CD4-positive, alpha-beta memory T cell (primary cell): ENCODE data around the gene EBP. TPM values are rescaled to one million over a fixed set of nuclear protein-coding genes. Genes with fewer than 3 reads are reported as not detected.
"Not testable (repeated sequence)": the region's sequence is repeated elsewhere in the genome, so short reads cannot be mapped to it uniquely, and the experiment has no call there.

Experiments
- CTCF ChIA-PET: fragments of 350-600 bp; sonication (Branson Sonifier 250); formaldehyde crosslinking; loops from one replicate; lab custom pipeline; 2021; ENCODE audit warnings: inconsistent platforms; ENCODE audit not compliant: partially characterized antibody; lab: Charles Lee
- POLR2A ChIA-PET: fragments of 350-600 bp; sonication (Branson Sonifier 250); formaldehyde crosslinking; loops from one replicate; lab custom pipeline; 2021; ENCODE audit not compliant: partially characterized antibody; lab: Charles Lee
- DNase-seq, 5 donors: peaks; one replicate each; pipeline versions ENCODE4 v3.0.0 to v3.0.0-alpha.2; 2020 to 2022; ENCODE audit warnings: mixed read lengths in 1 of 5
- H3K27ac ChIP-seq: one replicate; pipeline ENCODE4 v1.7.0; 2013; ENCODE audit warnings: low read depth, low read length
- H3K27me3 ChIP-seq: 2 replicates; pipeline ENCODE4 v1.7.0; 2013; ENCODE audit warnings: mild to moderate bottlenecking, low read length, moderate library complexity; ENCODE audit not compliant: insufficient read depth
- H3K36me3 ChIP-seq: 2 replicates; pipeline ENCODE4 v1.7.0; 2013; ENCODE audit warnings: mild to moderate bottlenecking, low read length, moderate library complexity; ENCODE audit not compliant: insufficient read depth
- H3K4me1 ChIP-seq: 2 replicates; pipeline ENCODE4 v1.7.0; 2013; ENCODE audit warnings: mild to moderate bottlenecking, low read length, moderate library complexity; ENCODE audit not compliant: insufficient read depth
- H3K4me3 ChIP-seq, 2 donors: one replicate each; pipeline ENCODE4 v1.7.0; 2013; ENCODE audit warnings: low read length in 2 of 2, mild to moderate bottlenecking in 1 of 2
- H3K9me3 ChIP-seq, 2 donors: one replicate each; pipeline ENCODE4 v1.7.0; 2013; ENCODE audit warnings: low read length in 2 of 2, control low read depth in 1 of 2; ENCODE audit not compliant: control insufficient read depth in 1 of 2
- H3K27ac Mint-ChIP-seq, 7 donors: one replicate each; pipeline ENCODE4 v1.8.0; 2020 to 2021; ENCODE audit warnings: mixed read lengths in 7 of 7, mild to moderate bottlenecking in 6 of 7, inconsistent platforms in 3 of 7, moderate library complexity in 3 of 7
- H3K27me3 Mint-ChIP-seq, 2 donors: one replicate each; pipeline ENCODE4 v1.8.0; 2020 to 2021; ENCODE audit warnings: mixed read lengths in 2 of 2
- H3K36me3 Mint-ChIP-seq, 2 donors: one replicate each; pipeline ENCODE4 v1.8.0; 2020 to 2021; ENCODE audit warnings: mixed read lengths in 2 of 2, inconsistent platforms in 1 of 2, mild to moderate bottlenecking in 1 of 2
- H3K4me1 Mint-ChIP-seq, 4 donors: one replicate each; pipeline ENCODE4 v1.8.0; 2020 to 2021; ENCODE audit warnings: mixed read lengths in 4 of 4, mild to moderate bottlenecking in 1 of 4
- H3K4me3 Mint-ChIP-seq, 8 donors: one replicate each; pipeline ENCODE4 v1.8.0; 2020 to 2021; ENCODE audit warnings: mixed read lengths in 8 of 8, mild to moderate bottlenecking in 7 of 8, moderate library complexity in 6 of 8, inconsistent platforms in 3 of 8
- H3K9me3 Mint-ChIP-seq, 8 donors: one replicate each; pipeline ENCODE4 v1.8.0; 2020 to 2021; ENCODE audit warnings: mixed read lengths in 8 of 8, mild to moderate bottlenecking in 5 of 8, inconsistent platforms in 3 of 8, moderate library complexity in 1 of 8
- intact Hi-C: fragments of 100-400 bp; cut with micrococcal nuclease; formaldehyde crosslinking; loops from one replicate; pipeline ENCODE4 v1.15.1; 2023
- polyA plus RNA-seq, 2 donors: library from polyadenylated mRNA; unstranded; fragments of 300-500 nt; fragmentation: Illumina TruSeq; gene quantifications; one replicate each; pipeline ENCODE4 v1.2.3, GENCODE V29; 2021
- total RNA-seq, 2 experiments: library from RNA; stranded (reverse); gene quantifications; one replicate each; pipeline ENCODE4 v1.2.3, GENCODE V29; 2021

EBP gene
- total and polyA plus RNA-seq, 4 experiments from 2014 or later: 32.1 to 130 (median 58.2) TPM

DNA sequence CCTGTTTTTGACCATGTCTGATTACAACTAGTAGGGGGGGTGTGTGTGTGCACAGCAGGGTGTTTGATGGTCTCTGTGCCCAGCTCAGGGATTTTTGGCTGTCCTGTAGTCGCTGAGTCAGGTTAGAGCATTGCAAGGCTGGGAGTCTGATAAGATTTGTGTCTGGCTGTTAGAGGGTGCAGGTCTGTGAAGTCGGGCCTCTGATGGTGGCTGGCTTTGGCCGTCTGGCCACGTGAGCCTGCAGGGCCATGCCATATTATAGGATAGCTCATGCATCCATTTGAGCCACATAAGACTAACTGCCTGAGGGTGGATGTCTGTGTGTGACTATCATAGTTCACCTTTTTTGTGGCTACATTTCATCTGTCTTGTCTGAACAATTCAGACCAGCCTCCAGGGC is 7.9 kb upstream of the EBP start:
- Mint-ChIP-seq H3K4me3 (no peak overlapping the region), H3K27ac (no peak overlapping the region), H3K27me3 (no peaks in the 10 kb centered on the region), H3K36me3 (peaks cover 7 to 29% of the 10 kb centered on the region in 2 donors), H3K4me1 (peaks cover 10 to 28% (median 16%) of the 10 kb centered on the region in 4 donors), H3K9me3 (peaks cover 0 to 4% (median 0%) of the 10 kb centered on the region in 8 donors)
- no peak overlapping the region for H3K4me3 ChIP-seq
- H3K27ac ChIP-seq: no peak overlapping the region
- no peak for DNase-seq
- no peaks in the 10 kb centered on the region for H3K9me3 ChIP-seq
- intact Hi-C loops: no loop called here
- peaks cover 21% of the 10 kb centered on the region for H3K4me1 ChIP-seq
- no peaks in the 10 kb centered on the region for H3K36me3 ChIP-seq
- H3K27me3 ChIP-seq: no peaks in the 10 kb centered on the region
- POLR2A ChIA-PET: interaction anchor here (1.4 kb wide), 1 partner anchor 60 kb away, joined by 4 read pairs; the partner anchor contains the start of gene RBM3
- CTCF ChIA-PET: interaction anchor here (0.6 kb wide), 1 partner anchor 24 kb away, joined by 3 read pairs; no protein-coding TSS in a partner anchor

DNA sequence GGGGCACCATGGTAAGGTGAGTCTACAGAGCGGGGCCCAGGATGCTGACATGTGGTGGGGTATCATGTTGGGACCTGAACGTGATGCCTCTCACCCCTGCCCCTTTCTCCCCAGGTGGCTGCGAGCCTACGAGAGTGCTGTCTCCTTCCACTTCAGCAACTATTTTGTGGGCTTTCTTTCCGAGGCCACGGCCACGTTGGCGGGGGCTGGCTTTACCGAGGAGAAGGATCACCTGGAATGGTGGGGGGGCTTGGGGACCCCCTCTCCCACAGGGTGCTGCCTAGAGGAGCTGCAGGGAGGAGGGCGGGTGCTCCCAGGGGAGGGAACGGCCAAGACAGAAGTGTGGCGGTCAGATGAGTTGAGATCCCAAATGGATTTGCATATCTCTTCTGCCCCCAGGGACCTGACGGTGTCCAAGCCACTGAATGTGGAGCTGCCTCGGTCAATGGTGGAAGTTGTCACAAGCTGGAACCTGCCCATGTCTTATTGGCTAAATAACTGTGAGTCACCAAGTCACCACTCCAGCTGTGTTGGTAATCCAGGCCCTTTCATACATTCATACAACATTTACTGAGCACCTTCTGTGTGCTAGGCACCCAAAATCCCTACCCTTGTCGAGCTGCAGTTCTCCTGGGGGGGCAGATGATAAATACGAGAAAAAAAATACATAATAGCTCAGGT is 7.3 kb upstream of the EBP start:
- intact Hi-C loops: no loop called here
- peaks cover 7 to 28% of the 10 kb centered on the region in 2 donors for H3K36me3 Mint-ChIP-seq

GRCh38 chrX:48514868-48515460 is 6.6 kb upstream of the EBP start:
- Mint-ChIP-seq H3K9me3 (peaks cover 0 to 3% (median 0%) of the 10 kb centered on the region in 8 donors), H3K27me3 (no peaks in the 10 kb centered on the region), H3K27ac (peak overlapping the region in 3 of 7 donors; percentile 27 to 57 (median 46)), H3K36me3 (peaks cover 7 to 25% of the 10 kb centered on the region in 2 donors), H3K4me1 (peaks cover 10 to 26% (median 17%) of the 10 kb centered on the region in 4 donors), H3K4me3 (no peak overlapping the region)
- ChIA-PET CTCF (interaction anchor here (0.9 kb wide), 1 partner anchor 24 kb away, joined by 3 read pairs; no protein-coding TSS in a partner anchor), POLR2A (no interaction called here)
- Histone ChIP-seq H3K27ac (no peak overlapping the region), H3K4me3 (no peak overlapping the region), H3K36me3 (no peaks in the 10 kb centered on the region), H3K4me1 (peaks cover 20% of the 10 kb centered on the region), H3K27me3 (no peaks in the 10 kb centered on the region), H3K9me3 (no peaks in the 10 kb centered on the region)
- intact Hi-C loops: no loop called here
- no peak for DNase-seq

More for the DNA sequence above, 7.3 kb upstream of the EBP start:
- H3K4me1 ChIP-seq: peaks cover 20% of the 10 kb centered on the region
- ChIA-PET POLR2A (no interaction called here), CTCF (interaction anchor here (0.9 kb wide), 1 partner anchor 24 kb away, joined by 3 read pairs; no protein-coding TSS in a partner anchor)
- peaks cover 0 to 4% (median 0%) of the 10 kb centered on the region in 8 donors for H3K9me3 Mint-ChIP-seq
- no peak overlapping the region for H3K4me3 Mint-ChIP-seq
- no peaks in the 10 kb centered on the region for H3K36me3 ChIP-seq
- DNase-seq: no peak
- no peaks in the 10 kb centered on the region for H3K9me3 ChIP-seq
- H3K27me3 Mint-ChIP-seq: no peaks in the 10 kb centered on the region
- no peaks in the 10 kb centered on the region for H3K27me3 ChIP-seq
- peaks cover 11 to 28% (median 18%) of the 10 kb centered on the region in 4 donors for H3K4me1 Mint-ChIP-seq
- no peak overlapping the region for H3K27ac ChIP-seq
- no peak overlapping the region for H3K4me3 ChIP-seq
- H3K27ac Mint-ChIP-seq: no peak overlapping the region

DNA sequence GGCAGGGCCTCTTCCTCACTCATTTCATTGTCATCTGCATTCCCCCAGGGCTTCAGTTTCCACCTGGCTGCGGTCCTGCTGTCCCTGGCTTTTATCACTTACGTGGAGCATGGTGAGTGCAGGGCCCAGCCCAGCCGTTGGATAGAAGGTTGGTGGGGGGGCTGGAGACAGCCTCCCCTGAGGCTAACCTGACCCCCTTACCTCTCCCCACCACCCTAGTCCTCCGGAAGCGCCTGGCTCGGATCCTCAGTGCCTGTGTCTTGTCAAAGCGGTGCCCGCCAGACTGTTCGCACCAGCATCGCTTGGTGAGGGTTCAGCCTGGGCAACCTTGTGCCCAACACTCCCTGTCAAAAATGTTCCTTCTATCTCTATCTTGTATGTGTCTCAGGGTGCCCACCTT is 5.8 kb upstream of the EBP start:
- DNase-seq: no peak
- Histone ChIP-seq H3K4me3 (no peak overlapping the region), H3K4me1 (peaks cover 21% of the 10 kb centered on the region), H3K9me3 (no peaks in the 10 kb centered on the region), H3K36me3 (no peaks in the 10 kb centered on the region), H3K27ac (no peak overlapping the region), H3K27me3 (no peaks in the 10 kb centered on the region)
- peak overlapping the region in 1 of 7 donors; percentile 5 for H3K27ac Mint-ChIP-seq
- no peaks in the 10 kb centered on the region for H3K27me3 Mint-ChIP-seq
- intact Hi-C loops: no loop called here
- POLR2A ChIA-PET: no interaction called here
- CTCF ChIA-PET: no interaction called here
- H3K4me3 Mint-ChIP-seq: no peak overlapping the region
- H3K9me3 Mint-ChIP-seq: peaks cover 0 to 3% (median 0%) of the 10 kb centered on the region in 8 donors
- peaks cover 7 to 25% of the 10 kb centered on the region in 2 donors for H3K36me3 Mint-ChIP-seq
- peaks cover 13 to 26% (median 20%) of the 10 kb centered on the region in 4 donors for H3K4me1 Mint-ChIP-seq

- POLR2A ChIA-PET: no interaction called here
Measured at GRCh38 chrX:48516285-48516684, 5.3 kb upstream of the EBP start.

DNA sequence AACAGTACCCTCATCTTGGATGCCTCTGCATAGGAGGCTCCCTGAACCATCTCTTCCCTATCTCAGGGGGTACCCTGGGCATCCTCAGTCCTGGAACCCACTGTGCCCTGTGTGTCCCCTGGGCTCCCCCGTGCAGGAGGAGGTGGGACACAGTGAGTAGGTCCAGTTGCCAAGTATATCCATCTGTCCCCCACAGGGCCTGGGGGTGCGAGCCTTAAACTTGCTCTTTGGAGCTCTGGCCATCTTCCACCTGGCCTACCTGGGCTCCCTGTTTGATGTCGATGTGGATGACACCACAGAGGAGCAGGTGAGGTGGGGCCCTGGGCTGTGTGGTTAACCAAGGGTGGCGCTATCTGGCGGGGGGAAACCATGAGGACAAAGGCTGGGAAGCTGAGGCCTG is 4.6 kb upstream of the EBP start:
- Histone ChIP-seq H3K36me3 (no peaks in the 10 kb centered on the region), H3K9me3 (no peaks in the 10 kb centered on the region), H3K27me3 (no peaks in the 10 kb centered on the region), H3K4me1 (peaks cover 25% of the 10 kb centered on the region), H3K4me3 (no peak overlapping the region), H3K27ac (no peak overlapping the region)
- ChIA-PET CTCF (no interaction called here), POLR2A (no interaction called here)
- H3K9me3 Mint-ChIP-seq: peaks cover 0 to 4% (median 0%) of the 10 kb centered on the region in 8 donors
- intact Hi-C loops: no loop called here
- no peaks in the 10 kb centered on the region for H3K27me3 Mint-ChIP-seq
- DNase-seq: no peak
- peaks cover 7 to 27% of the 10 kb centered on the region in 2 donors for H3K36me3 Mint-ChIP-seq
- H3K4me1 Mint-ChIP-seq: peaks cover 15 to 30% (median 22%) of the 10 kb centered on the region in 4 donors
- no peak overlapping the region for H3K4me3 Mint-ChIP-seq
- peak overlapping the region in 1 of 7 donors; percentile 26 for H3K27ac Mint-ChIP-seq

More at GRCh38 chrX:48516285-48516684, 5.3 kb upstream of the EBP start:
- Mint-ChIP-seq H3K9me3 (peaks cover 0 to 3% (median 0%) of the 10 kb centered on the region in 8 donors), H3K27ac (peak overlapping the region in 1 of 7 donors; percentile 5), H3K36me3 (peaks cover 7 to 25% of the 10 kb centered on the region in 2 donors), H3K4me3 (no peak overlapping the region), H3K4me1 (peaks cover 17 to 30% (median 22%) of the 10 kb centered on the region in 4 donors), H3K27me3 (no peaks in the 10 kb centered on the region)
- no peaks in the 10 kb centered on the region for H3K27me3 ChIP-seq
- CTCF ChIA-PET: no interaction called here
- H3K9me3 ChIP-seq: no peaks in the 10 kb centered on the region
- H3K4me3 ChIP-seq: no peak overlapping the region
- H3K36me3 ChIP-seq: no peaks in the 10 kb centered on the region
- intact Hi-C loops: no loop called here
- H3K27ac ChIP-seq: no peak overlapping the region
- DNase-seq: no peak
- peaks cover 25% of the 10 kb centered on the region for H3K4me1 ChIP-seq

DNA sequence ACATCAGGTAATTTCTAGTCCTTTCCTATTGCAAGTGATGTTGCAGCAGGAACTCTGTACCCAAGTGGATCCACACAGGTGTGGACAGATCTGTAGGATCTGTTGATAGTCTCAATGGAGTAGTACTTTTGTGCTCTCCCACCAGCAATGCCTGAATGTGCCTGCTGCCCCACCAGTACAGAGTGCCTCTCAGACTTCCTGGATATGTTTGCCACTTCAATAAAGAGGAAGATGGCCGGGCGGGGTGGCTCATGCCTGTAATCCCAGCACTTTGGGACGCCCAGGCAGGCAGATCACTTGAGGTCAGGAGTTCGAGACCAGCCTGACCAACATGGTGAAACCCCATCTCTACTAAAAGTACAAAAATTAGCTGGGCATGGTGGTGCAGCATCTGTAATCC is 2.1 kb upstream of the EBP start:
- H3K4me1 Mint-ChIP-seq: peaks cover 16 to 37% (median 23%) of the 10 kb centered on the region in 4 donors
- peaks cover 10 to 21% of the 10 kb centered on the region in 2 donors for H3K36me3 Mint-ChIP-seq
- POLR2A ChIA-PET: interaction anchor here (3.4 to 4.0 kb wide), 3 partner anchors 11 to 55 kb away, joined by 17 to 46 read pairs (median 19); partner anchors contain the start of genes PORCN, RBM3 and TBC1D25
- peaks cover 28% of the 10 kb centered on the region for H3K4me1 ChIP-seq
- H3K27me3 ChIP-seq, H3K4me3 ChIP-seq, DNase-seq, H3K9me3 Mint-ChIP-seq, H3K27me3 Mint-ChIP-seq, H3K36me3 ChIP-seq, CTCF ChIA-PET, intact Hi-C loops, H3K27ac ChIP-seq, H3K4me3 Mint-ChIP-seq, H3K9me3 ChIP-seq: not testable (repeated sequence)
- H3K27ac Mint-ChIP-seq: peak overlapping the region in 3 of 7 donors; percentile 9 to 89 (median 49)
